HCT116 (cell line): ENCODE measurements around the gene CCSER1. TPM values are rescaled to one million over a fixed set of nuclear protein-coding genes. Genes with fewer than 3 reads are reported as not detected.

ENCODE experiments used
- ATAC-seq: fragments of 200-7000 bp; cut with Tn5 transposase; 2 replicates; pipeline ENCODE4 v1.9.1; 2020; ENCODE audit warnings: mild to moderate bottlenecking, moderate library complexity
- BruUV-seq: library from RNA; stranded (reverse); fragments of 400-500 nt; replicated peaks from 2 replicates; lab custom pipeline; 2021; lab: Mats Ljungman, UMichigan
- CTCF ChIA-PET: fragments of 300-600 bp; sonication (Branson Sonifier 250); formaldehyde crosslinking; loops from one replicate; lab custom pipeline; 2021; ENCODE audit warnings: antibody characterized with exemption; lab: Charles Lee
- POLR2A ChIA-PET: fragments of 300-600, 350-600 bp; sonication (Branson Sonifier 250); formaldehyde crosslinking; loops from one replicate; lab custom pipeline; 2021; ENCODE audit warnings: antibody characterized with exemption; lab: Charles Lee
- RAD21 ChIA-PET, 2 experiments: fragments of 300-600 bp; sonication (Branson Sonifier 250); formaldehyde crosslinking; loops; one replicate each; lab custom pipeline; 2023; ENCODE audit warnings: low total read pairs in 2 of 2; ENCODE audit not compliant: uncharacterized antibody in 2 of 2, unreplicated experiment in 2 of 2, low non-redundant PET in 1 of 2; lab: Charles Lee
- DNase-seq: peaks from one replicate; pipeline ENCODE4 v3.0.0-alpha.2; 2010; ENCODE audit warnings: low read depth, low spot score
- H2AFZ ChIP-seq: fragments of 200-600 bp; shearing (Covaris generic), sonication (generic); 2 replicates; pipeline ENCODE4 v1.6.1; 2017; ENCODE audit warnings: low read depth, mixed run types, mixed read lengths, antibody characterized with exemption, low read length; ENCODE audit not compliant: poor library complexity, severe bottlenecking
- H3K27ac ChIP-seq: 2 replicates; pipeline ENCODE4 v1.5.1; 2012; ENCODE audit warnings: low read depth, low read length
- H3K27me3 ChIP-seq: fragments of 200-600 bp; sonication (generic); 2 replicates; pipeline ENCODE4 v1.6.1; 2016; ENCODE audit warnings: mixed run types, low read length, mixed read lengths; ENCODE audit not compliant: insufficient read depth
- H3K36me3 ChIP-seq, 2 experiments: fragments of 200-500 bp in 1 of 2; fragments of 200-600 bp in 1 of 2; sonication (Bioruptor generic) in 1 of 2; sonication (generic) in 1 of 2; 2 replicates each; pipeline versions ENCODE4 v1.5.1 to v1.6.1; 2014 to 2016; ENCODE audit warnings: low read length in 2 of 2, inconsistent platforms in 1 of 2, mixed read lengths in 1 of 2, mixed run types in 1 of 2; ENCODE audit not compliant: insufficient read depth in 2 of 2, control insufficient read depth in 1 of 2
- H3K4me1 ChIP-seq, 2 experiments: fragments of 200-600 bp in 1 of 2; sonication (generic) in 1 of 2; 2 replicates each; pipeline versions ENCODE4 v1.5.1 to v1.6.1; 2012 to 2017; ENCODE audit warnings: low read length in 2 of 2, inconsistent platforms in 1 of 2, mild to moderate bottlenecking in 1 of 2, mixed read lengths in 1 of 2, mixed run types in 1 of 2, moderate library complexity in 1 of 2; ENCODE audit not compliant: insufficient read depth in 2 of 2, control insufficient read depth in 1 of 2
- H3K4me2 ChIP-seq: fragments of 200-600 bp; sonication (generic); 2 replicates; pipeline ENCODE4 v1.6.1; 2017; ENCODE audit warnings: mixed run types, low read length, mixed read lengths
- H3K4me3 ChIP-seq, 2 experiments: fragments of 200-600 bp in 1 of 2; sonication (generic) in 1 of 2; replicated peaks in 1 of 2; 2 replicates each; pipeline ENCODE4 v1.5.1; 2011 to 2016; ENCODE audit warnings: low read length in 2 of 2, control low read depth in 1 of 2, low read depth in 1 of 2, mild to moderate bottlenecking in 1 of 2, mixed read lengths in 1 of 2, mixed run types in 1 of 2
- H3K79me2 ChIP-seq: fragments of 200-600 bp; sonication (generic); 2 replicates; pipeline ENCODE4 v1.6.1; 2017; ENCODE audit warnings: mild to moderate bottlenecking, mixed run types, low read length, moderate library complexity, mixed read lengths; ENCODE audit not compliant: insufficient read depth
- H3K9ac ChIP-seq: fragments of 200-600 bp; sonication (generic); 2 replicates; pipeline ENCODE4 v1.6.1; 2016; ENCODE audit warnings: low read length, mixed read lengths
- H3K9me2 ChIP-seq: fragments of 200-600 bp; sonication (generic), shearing (Covaris generic); 2 replicates; pipeline ENCODE4 v1.6.1; 2017; ENCODE audit warnings: mixed run types, mild to moderate bottlenecking, moderate library complexity; ENCODE audit not compliant: insufficient read depth
- H3K9me3 ChIP-seq, 2 experiments: fragments of 200-500 bp in 1 of 2; fragments of 200-600 bp in 1 of 2; sonication (Bioruptor generic) in 1 of 2; sonication (generic) in 1 of 2; 2 replicates each; pipeline ENCODE4 v1.6.1; 2014 to 2017; ENCODE audit warnings: low read length in 2 of 2, mixed read lengths in 2 of 2, inconsistent platforms in 1 of 2, low read depth in 1 of 2, mild to moderate bottlenecking in 1 of 2, mixed run types in 1 of 2, moderate library complexity in 1 of 2; ENCODE audit not compliant: control insufficient read depth in 1 of 2, insufficient read depth in 1 of 2
- H4K20me1 ChIP-seq: fragments of 200-600 bp; sonication (generic), shearing (Covaris generic); 2 replicates; pipeline ENCODE4 v1.6.1; 2017; ENCODE audit warnings: mixed run types, mild to moderate bottlenecking, moderate library complexity; ENCODE audit not compliant: insufficient read depth
- ATF3 ChIP-seq: IDR thresholded peaks from 2 replicates; pipeline ENCODE4 v1.6.1; 2012
- CBX3 ChIP-seq: IDR thresholded peaks from 2 replicates; pipeline ENCODE4 v1.6.1; 2012; ENCODE audit warnings: low read depth
- CEBPB ChIP-seq: IDR thresholded peaks from 2 replicates; pipeline ENCODE4 v1.6.1; 2012; ENCODE audit warnings: low read depth
- EGR1 ChIP-seq: IDR thresholded peaks from 2 replicates; pipeline ENCODE4 v1.6.1; 2012; ENCODE audit warnings: low read depth
- ELF1 ChIP-seq: IDR thresholded peaks from 2 replicates; pipeline ENCODE4 v1.6.1; 2012; ENCODE audit warnings: low read depth, borderline replicate concordance
- EZH2 ChIP-seq: fragments of 200-600 bp; sonication (generic); IDR thresholded peaks from 2 replicates; pipeline ENCODE4 v1.6.1; 2017; ENCODE audit warnings: antibody characterized with exemption, mixed run types
- EZH2phosphoT487 ChIP-seq: fragments of 200-600 bp; IDR thresholded peaks from 2 replicates; pipeline ENCODE4 v1.6.1; 2018; ENCODE audit warnings: antibody characterized with exemption, borderline replicate concordance
- FOSL1 ChIP-seq: IDR thresholded peaks from 2 replicates; pipeline ENCODE4 v1.6.1; 2012; ENCODE audit warnings: low read depth
- JUND ChIP-seq: IDR thresholded peaks from 2 replicates; pipeline ENCODE4 v1.6.1; 2012
- POLR2A ChIP-seq: IDR thresholded peaks from 2 replicates; pipeline ENCODE4 v1.7.0; 2011; ENCODE audit warnings: borderline replicate concordance; ENCODE audit not compliant: insufficient read depth, insufficient read length; ENCODE audit errors: extremely low read depth
- POLR2AphosphoS5 ChIP-seq: IDR thresholded peaks from 2 replicates; pipeline ENCODE4 v1.6.1; 2011; ENCODE audit warnings: mild to moderate bottlenecking, low read depth, low read length, moderate library complexity
- RAD21 ChIP-seq: IDR thresholded peaks from 2 replicates; pipeline ENCODE4 v1.6.1; 2012; ENCODE audit warnings: low read depth, mild to moderate bottlenecking
- REST ChIP-seq: IDR thresholded peaks from 2 replicates; pipeline ENCODE4 v1.6.1; 2012; ENCODE audit warnings: low read depth
- SIN3A ChIP-seq: IDR thresholded peaks from 2 replicates; pipeline ENCODE4 v1.6.1; 2012; ENCODE audit warnings: low read depth
- TCF7L2 ChIP-seq: IDR thresholded peaks from 2 replicates; pipeline ENCODE4 v1.7.0; 2011; ENCODE audit warnings: borderline replicate concordance, inconsistent platforms; ENCODE audit not compliant: insufficient read depth, insufficient read length; ENCODE audit errors: extremely low read depth
- ZFX ChIP-seq: fragments of 450-650 bp; IDR thresholded peaks from 2 replicates; pipeline ENCODE4 v1.6.1; 2017
- ZNF274 ChIP-seq: fragments of 200-500 bp; sonication (Bioruptor generic); IDR thresholded peaks from 2 replicates; pipeline ENCODE4 v1.6.1; 2014; ENCODE audit warnings: mild to moderate bottlenecking, low read depth, low read length, inconsistent platforms
- intact Hi-C: fragments of 100-400 bp; cut with micrococcal nuclease; formaldehyde crosslinking; loops from 2 replicates; pipeline ENCODE4 v1.10.0; 2022
- total RNA-seq: library from RNA; stranded (reverse); gene quantifications from one replicate; pipeline ENCODE4 v1.2.1, GENCODE V29; 2021; ENCODE audit not compliant: unreplicated experiment
- TF ChIP-seq, protein P1 (sequence below), 3 experiments: fragments of 200-600 bp in 1 of 3; sonication (generic) in 1 of 3; IDR thresholded peaks in 2 of 3; conservative IDR thresholded peaks in 1 of 3; 2 replicates each; pipeline ENCODE4 v1.5.1; 2012 to 2017; ENCODE audit warnings: low read depth in 2 of 3, low read length in 2 of 3, antibody characterized with exemption in 1 of 3, borderline replicate concordance in 1 of 3, control low read depth in 1 of 3, mild to moderate bottlenecking in 1 of 3, mixed read lengths in 1 of 3, mixed run types in 1 of 3, moderate library complexity in 1 of 3; ENCODE audit not compliant: insufficient read depth in 1 of 3
- TF ChIP-seq, protein P2 (sequence below): IDR thresholded peaks from 2 replicates; pipeline ENCODE4 v1.6.1; 2011; ENCODE audit warnings: mild to moderate bottlenecking, low read length, moderate library complexity; ENCODE audit not compliant: insufficient replicate concordance; ENCODE audit errors: extremely low read depth
- TF ChIP-seq, protein P3 (sequence below): IDR thresholded peaks from 2 replicates; pipeline ENCODE4 v1.6.1; 2012

CCSER1 gene
- total RNA-seq, 1 experiment from 2014 or later, result 6.7 TPM

DNA sequence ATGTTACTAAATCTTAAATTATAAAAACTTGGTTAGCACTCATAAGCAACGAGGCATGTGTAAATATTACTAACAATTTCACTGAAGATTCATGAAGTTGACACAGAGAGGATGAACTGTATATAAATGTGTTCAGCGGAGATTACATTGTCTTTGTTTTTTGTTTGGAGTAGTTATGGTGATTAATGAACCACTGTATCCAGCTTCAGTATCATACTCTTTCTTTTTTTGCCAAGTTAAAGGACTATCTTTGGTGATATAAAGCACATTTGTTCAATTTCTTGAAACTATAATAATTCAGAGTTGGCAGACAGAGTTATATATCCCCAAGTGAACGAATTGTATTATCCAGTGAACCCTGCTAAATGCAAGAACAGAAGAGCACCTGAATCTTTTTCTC lies 497.6 kb downstream of the CCSER1 start:
- TF ChIP-seq EGR1, result no peak
- TF ChIP-seq RAD21, result no peak
- TF ChIP-seq CEBPB, result no peak
- TF ChIP-seq ATF3, result no peak
- no peak for TF ChIP-seq CBX3
- TF ChIP-seq, protein P1, sequence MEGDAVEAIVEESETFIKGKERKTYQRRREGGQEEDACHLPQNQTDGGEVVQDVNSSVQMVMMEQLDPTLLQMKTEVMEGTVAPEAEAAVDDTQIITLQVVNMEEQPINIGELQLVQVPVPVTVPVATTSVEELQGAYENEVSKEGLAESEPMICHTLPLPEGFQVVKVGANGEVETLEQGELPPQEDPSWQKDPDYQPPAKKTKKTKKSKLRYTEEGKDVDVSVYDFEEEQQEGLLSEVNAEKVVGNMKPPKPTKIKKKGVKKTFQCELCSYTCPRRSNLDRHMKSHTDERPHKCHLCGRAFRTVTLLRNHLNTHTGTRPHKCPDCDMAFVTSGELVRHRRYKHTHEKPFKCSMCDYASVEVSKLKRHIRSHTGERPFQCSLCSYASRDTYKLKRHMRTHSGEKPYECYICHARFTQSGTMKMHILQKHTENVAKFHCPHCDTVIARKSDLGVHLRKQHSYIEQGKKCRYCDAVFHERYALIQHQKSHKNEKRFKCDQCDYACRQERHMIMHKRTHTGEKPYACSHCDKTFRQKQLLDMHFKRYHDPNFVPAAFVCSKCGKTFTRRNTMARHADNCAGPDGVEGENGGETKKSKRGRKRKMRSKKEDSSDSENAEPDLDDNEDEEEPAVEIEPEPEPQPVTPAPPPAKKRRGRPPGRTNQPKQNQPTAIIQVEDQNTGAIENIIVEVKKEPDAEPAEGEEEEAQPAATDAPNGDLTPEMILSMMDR (IDR thresholded peaks at IDR 0.05 in 2 of 3, conservative IDR thresholded peaks at IDR 0.05 in 1 of 3; ENCODE audit: borderline replicate concordance in 1 of 3, insufficient read depth in 1 of 3, low read depth in 2 of 3, low read length in 2 of 3), result no peak
- TF ChIP-seq, protein P2, sequence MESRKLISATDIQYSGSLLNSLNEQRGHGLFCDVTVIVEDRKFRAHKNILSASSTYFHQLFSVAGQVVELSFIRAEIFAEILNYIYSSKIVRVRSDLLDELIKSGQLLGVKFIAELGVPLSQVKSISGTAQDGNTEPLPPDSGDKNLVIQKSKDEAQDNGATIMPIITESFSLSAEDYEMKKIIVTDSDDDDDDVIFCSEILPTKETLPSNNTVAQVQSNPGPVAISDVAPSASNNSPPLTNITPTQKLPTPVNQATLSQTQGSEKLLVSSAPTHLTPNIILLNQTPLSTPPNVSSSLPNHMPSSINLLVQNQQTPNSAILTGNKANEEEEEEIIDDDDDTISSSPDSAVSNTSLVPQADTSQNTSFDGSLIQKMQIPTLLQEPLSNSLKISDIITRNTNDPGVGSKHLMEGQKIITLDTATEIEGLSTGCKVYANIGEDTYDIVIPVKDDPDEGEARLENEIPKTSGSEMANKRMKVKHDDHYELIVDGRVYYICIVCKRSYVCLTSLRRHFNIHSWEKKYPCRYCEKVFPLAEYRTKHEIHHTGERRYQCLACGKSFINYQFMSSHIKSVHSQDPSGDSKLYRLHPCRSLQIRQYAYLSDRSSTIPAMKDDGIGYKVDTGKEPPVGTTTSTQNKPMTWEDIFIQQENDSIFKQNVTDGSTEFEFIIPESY, result no peak
- TF ChIP-seq EZH2phosphoT487, result no peak
- TF ChIP-seq, protein P3, sequence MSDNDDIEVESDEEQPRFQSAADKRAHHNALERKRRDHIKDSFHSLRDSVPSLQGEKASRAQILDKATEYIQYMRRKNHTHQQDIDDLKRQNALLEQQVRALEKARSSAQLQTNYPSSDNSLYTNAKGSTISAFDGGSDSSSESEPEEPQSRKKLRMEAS, result no peak
- TF ChIP-seq POLR2AphosphoS5, result no peak
- no peak for TF ChIP-seq JUND
- no peak for TF ChIP-seq FOSL1
- TF ChIP-seq SIN3A, result no peak
- TF ChIP-seq TCF7L2, result no peak
- no peak for TF ChIP-seq POLR2A
- no peak for TF ChIP-seq REST
- TF ChIP-seq ELF1, result no peak
- TF ChIP-seq ZNF274, result no peak
- TF ChIP-seq EZH2, result no peak
- no peak for TF ChIP-seq ZFX
- no peaks in the 10 kb centered on the region for H3K36me3 ChIP-seq
- no peak overlapping the region for H3K27ac ChIP-seq
- POLR2A ChIA-PET, result no interaction called here
- no peak for DNase-seq
- RAD21 ChIA-PET, result no interaction called here
- intact Hi-C loops, result no loop called here
- no peak overlapping the region for H3K4me2 ChIP-seq
- no peak overlapping the region for H2AFZ ChIP-seq
- H3K27me3 ChIP-seq, result no peaks in the 10 kb centered on the region
- no peak overlapping the region for H3K9ac ChIP-seq
- H3K4me3 ChIP-seq, result no peak overlapping the region
- H3K79me2 ChIP-seq, result no peaks in the 10 kb centered on the region
- CTCF ChIA-PET, result no interaction called here
- H4K20me1 ChIP-seq, result no peaks in the 10 kb centered on the region
- no peaks in the 10 kb centered on the region for H3K9me2 ChIP-seq
- H3K9me3 ChIP-seq, result no peaks in the 10 kb centered on the region
- no TSS peak for BruUV-seq
- no peak for ATAC-seq
- no peaks in the 10 kb centered on the region for H3K4me1 ChIP-seq
